C4-2B (cell line): ENCODE results near the gene CCDC172.

Source experiments
- ZFX ChIP-seq: fragments of 450-650 bp; IDR thresholded peaks from 2 replicates; pipeline ENCODE4 v1.6.1; 2017
- TF ChIP-seq, protein P1 (sequence below): fragments of 450-650 bp; conservative IDR thresholded peaks from 2 replicates; pipeline ENCODE4 v1.5.1; 2017; ENCODE audit warnings: mild to moderate bottlenecking

- TF ChIP-seq, protein P1, sequence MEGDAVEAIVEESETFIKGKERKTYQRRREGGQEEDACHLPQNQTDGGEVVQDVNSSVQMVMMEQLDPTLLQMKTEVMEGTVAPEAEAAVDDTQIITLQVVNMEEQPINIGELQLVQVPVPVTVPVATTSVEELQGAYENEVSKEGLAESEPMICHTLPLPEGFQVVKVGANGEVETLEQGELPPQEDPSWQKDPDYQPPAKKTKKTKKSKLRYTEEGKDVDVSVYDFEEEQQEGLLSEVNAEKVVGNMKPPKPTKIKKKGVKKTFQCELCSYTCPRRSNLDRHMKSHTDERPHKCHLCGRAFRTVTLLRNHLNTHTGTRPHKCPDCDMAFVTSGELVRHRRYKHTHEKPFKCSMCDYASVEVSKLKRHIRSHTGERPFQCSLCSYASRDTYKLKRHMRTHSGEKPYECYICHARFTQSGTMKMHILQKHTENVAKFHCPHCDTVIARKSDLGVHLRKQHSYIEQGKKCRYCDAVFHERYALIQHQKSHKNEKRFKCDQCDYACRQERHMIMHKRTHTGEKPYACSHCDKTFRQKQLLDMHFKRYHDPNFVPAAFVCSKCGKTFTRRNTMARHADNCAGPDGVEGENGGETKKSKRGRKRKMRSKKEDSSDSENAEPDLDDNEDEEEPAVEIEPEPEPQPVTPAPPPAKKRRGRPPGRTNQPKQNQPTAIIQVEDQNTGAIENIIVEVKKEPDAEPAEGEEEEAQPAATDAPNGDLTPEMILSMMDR, result no peak
- no peak for TF ChIP-seq ZFX
Observed at GRCh38 chr10:116311706-116312490, 12.3 kb upstream of the CCDC172 start.
